ENCODE results near the gene CEBPZOS.
"Not testable (repeated sequence)": the region's sequence is repeated elsewhere in the genome, so short reads cannot be mapped to it uniquely, and the experiment has no call there.

The CEBPZOS gene

GRCh38 chr2:37205689-37206341, 9.5 kb downstream of the CEBPZOS start:
- peak; percentile 74 for DNase-seq (ENCODE audit: low read depth, low spot score)
- TF ChIP-seq YY1 (IDR thresholded peaks at IDR 0.05; ENCODE audit: insufficient read depth, insufficient read length): no peak
- no peak for TF ChIP-seq ZNF274 (IDR thresholded peaks at IDR 0.05; ENCODE audit: low read depth, low read length)
- no peak for TF ChIP-seq SUZ12 (IDR thresholded peaks at IDR 0.05; ENCODE audit: extremely low read depth, insufficient read depth, insufficient read length)
- H3K36me3 ChIP-seq (ENCODE audit: insufficient read depth, insufficient read length, low read length): peaks cover 64% of the 10 kb centered on the region
- no peak overlapping the region for H3K9ac ChIP-seq (ENCODE audit: insufficient read length, low read depth)
- H3K27me3 ChIP-seq (ENCODE audit: insufficient read depth, insufficient read length): no peaks in the 10 kb centered on the region
- H3K4me3 ChIP-seq (ENCODE audit: insufficient read length, low read depth): no peak overlapping the region
- H3K9me3 ChIP-seq (ENCODE audit: insufficient read depth, low read length): peaks cover 66% of the 10 kb centered on the region
- H3K4me1 ChIP-seq (ENCODE audit: insufficient read depth, insufficient read length): no peaks in the 10 kb centered on the region

GRCh38 chr2:37206760-37207159, 10.5 kb downstream of the CEBPZOS start:
- Histone ChIP-seq H3K9me3 (ENCODE audit: insufficient read depth, low read length) (peaks cover 66% of the 10 kb centered on the region), H3K36me3 (ENCODE audit: insufficient read depth, insufficient read length, low read length) (peaks cover 72% of the 10 kb centered on the region)
- not testable (repeated sequence) for H3K4me1 ChIP-seq (ENCODE audit: insufficient read depth, insufficient read length); H3K9ac ChIP-seq (ENCODE audit: insufficient read length, low read depth); H3K4me3 ChIP-seq (ENCODE audit: insufficient read length, low read depth); DNase-seq (ENCODE audit: low read depth, low spot score); H3K27me3 ChIP-seq (ENCODE audit: insufficient read depth, insufficient read length)

DNA sequence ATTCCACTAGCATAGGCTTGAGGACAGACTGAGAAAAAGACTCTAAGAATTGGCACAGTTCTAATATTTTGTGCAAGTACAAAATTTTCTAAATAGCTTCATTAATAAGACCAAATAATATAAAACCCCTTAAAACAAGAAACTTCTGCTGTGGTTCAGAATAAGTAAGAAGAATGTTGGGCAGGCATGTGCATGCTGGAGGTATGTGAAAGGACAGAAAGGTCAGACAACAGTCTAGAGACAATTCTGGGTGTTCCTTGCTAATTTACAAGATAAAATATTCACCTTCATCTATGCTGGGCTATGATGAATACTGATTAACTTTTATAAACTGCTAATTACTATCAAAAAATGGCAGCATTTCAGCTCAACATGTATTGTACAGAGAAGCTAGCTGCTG, 14.9 kb downstream of the CEBPZOS start:
- DNase-seq (ENCODE audit: low read depth, low spot score): no peak
- no peaks in the 10 kb centered on the region for H3K27me3 ChIP-seq (ENCODE audit: insufficient read depth, insufficient read length)
- no peak overlapping the region for H3K4me3 ChIP-seq (ENCODE audit: insufficient read length, low read depth)
- peaks cover 81% of the 10 kb centered on the region for H3K36me3 ChIP-seq (ENCODE audit: insufficient read depth, insufficient read length, low read length)
- no peak overlapping the region for H3K9ac ChIP-seq (ENCODE audit: insufficient read length, low read depth)
- H3K9me3 ChIP-seq (ENCODE audit: insufficient read depth, low read length): peaks cover 36% of the 10 kb centered on the region
- no peaks in the 10 kb centered on the region for H3K4me1 ChIP-seq (ENCODE audit: insufficient read depth, insufficient read length)
- TF ChIP-seq YY1 (IDR thresholded peaks at IDR 0.05; ENCODE audit: insufficient read depth, insufficient read length) (no peak), ZNF274 (IDR thresholded peaks at IDR 0.05; ENCODE audit: low read depth, low read length) (no peak), SUZ12 (IDR thresholded peaks at IDR 0.05; ENCODE audit: extremely low read depth, insufficient read depth, insufficient read length) (no peak)

DNA sequence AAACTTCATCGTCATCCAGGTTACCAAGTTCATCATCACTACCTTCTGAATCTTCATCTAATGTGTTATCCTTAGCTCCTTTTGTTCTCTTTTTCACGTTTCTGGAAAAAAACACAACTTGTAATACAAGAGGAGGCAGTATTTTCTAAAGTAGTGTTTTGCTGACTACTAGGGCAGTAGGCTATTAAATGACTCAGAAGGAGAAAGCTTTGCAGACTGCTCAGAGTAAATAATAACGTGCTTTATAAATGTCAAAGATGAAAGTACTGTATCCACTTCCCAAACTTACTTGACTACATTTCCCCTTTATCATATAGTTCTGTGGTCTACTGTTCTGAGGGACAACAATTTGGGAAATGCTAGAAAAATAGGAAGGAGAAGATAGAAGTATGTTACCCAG, 15.6 kb downstream of the CEBPZOS start:
- no peak for TF ChIP-seq YY1 (IDR thresholded peaks at IDR 0.05; ENCODE audit: insufficient read depth, insufficient read length)
- TF ChIP-seq SUZ12 (IDR thresholded peaks at IDR 0.05; ENCODE audit: extremely low read depth, insufficient read depth, insufficient read length): no peak
- no peak for TF ChIP-seq ZNF274 (IDR thresholded peaks at IDR 0.05; ENCODE audit: low read depth, low read length)
- peaks cover 83% of the 10 kb centered on the region for H3K36me3 ChIP-seq (ENCODE audit: insufficient read depth, insufficient read length, low read length)

GRCh38 chr2:37215250-37215649, 19.0 kb downstream of the CEBPZOS start:
- Histone ChIP-seq H3K4me1 (ENCODE audit: insufficient read depth, insufficient read length) (no peaks in the 10 kb centered on the region), H3K4me3 (ENCODE audit: insufficient read length, low read depth) (no peak overlapping the region), H3K9me3 (ENCODE audit: insufficient read depth, low read length) (no peaks in the 10 kb centered on the region; the same call in 1 of the 2 replicates), H3K27me3 (ENCODE audit: insufficient read depth, insufficient read length) (no peaks in the 10 kb centered on the region), H3K36me3 (ENCODE audit: insufficient read depth, insufficient read length, low read length) (peaks cover 82% of the 10 kb centered on the region), H3K9ac (ENCODE audit: insufficient read length, low read depth) (no peak overlapping the region)
- TF ChIP-seq YY1 (IDR thresholded peaks at IDR 0.05; ENCODE audit: insufficient read depth, insufficient read length) (no peak), ZNF274 (IDR thresholded peaks at IDR 0.05; ENCODE audit: low read depth, low read length) (no peak), SUZ12 (IDR thresholded peaks at IDR 0.05; ENCODE audit: extremely low read depth, insufficient read depth, insufficient read length) (no peak)
- no peak for DNase-seq (ENCODE audit: low read depth, low spot score)

More for the DNA sequence above, 15.6 kb downstream of the CEBPZOS start:
- Histone ChIP-seq H3K27me3 (ENCODE audit: insufficient read depth, insufficient read length) (no peaks in the 10 kb centered on the region), H3K4me1 (ENCODE audit: insufficient read depth, insufficient read length) (no peaks in the 10 kb centered on the region), H3K4me3 (ENCODE audit: insufficient read length, low read depth) (no peak overlapping the region), H3K9ac (ENCODE audit: insufficient read length, low read depth) (no peak overlapping the region), H3K9me3 (ENCODE audit: insufficient read depth, low read length) (peaks cover 29% of the 10 kb centered on the region)
- DNase-seq (ENCODE audit: low read depth, low spot score): no peak

- TF ChIP-seq YY1 (IDR thresholded peaks at IDR 0.05; ENCODE audit: insufficient read depth, insufficient read length) (no peak), ZNF274 (IDR thresholded peaks at IDR 0.05; ENCODE audit: low read depth, low read length) (no peak), SUZ12 (IDR thresholded peaks at IDR 0.05; ENCODE audit: extremely low read depth, insufficient read depth, insufficient read length) (no peak)
- H3K9ac ChIP-seq (ENCODE audit: insufficient read length, low read depth): no peak overlapping the region
- H3K9me3 ChIP-seq (ENCODE audit: insufficient read depth, low read length): no peaks in the 10 kb centered on the region
- H3K4me1 ChIP-seq (ENCODE audit: insufficient read depth, insufficient read length): no peaks in the 10 kb centered on the region
- DNase-seq (ENCODE audit: low read depth, low spot score): no peak
- H3K4me3 ChIP-seq (ENCODE audit: insufficient read length, low read depth): no peak overlapping the region
- H3K27me3 ChIP-seq (ENCODE audit: insufficient read depth, insufficient read length): no peaks in the 10 kb centered on the region
- H3K36me3 ChIP-seq (ENCODE audit: insufficient read depth, insufficient read length, low read length): peaks cover 79% of the 10 kb centered on the region
Measured at GRCh38 chr2:37219046-37219445, 22.8 kb downstream of the CEBPZOS start.

GRCh38 chr2:37223131-37223530, 26.8 kb downstream of the CEBPZOS start:
- Histone ChIP-seq H3K4me1 (ENCODE audit: insufficient read depth, insufficient read length) (no peaks in the 10 kb centered on the region), H3K9ac (ENCODE audit: insufficient read length, low read depth) (no peak overlapping the region), H3K9me3 (ENCODE audit: insufficient read depth, low read length) (no peaks in the 10 kb centered on the region), H3K4me3 (ENCODE audit: insufficient read length, low read depth) (no peak overlapping the region), H3K36me3 (ENCODE audit: insufficient read depth, insufficient read length, low read length) (peaks cover 79% of the 10 kb centered on the region), H3K27me3 (ENCODE audit: insufficient read depth, insufficient read length) (no peaks in the 10 kb centered on the region)
- no peak for DNase-seq (ENCODE audit: low read depth, low spot score)
- TF ChIP-seq ZNF274 (IDR thresholded peaks at IDR 0.05; ENCODE audit: low read depth, low read length): no peak
- no peak for TF ChIP-seq YY1 (IDR thresholded peaks at IDR 0.05; ENCODE audit: insufficient read depth, insufficient read length)
- TF ChIP-seq SUZ12 (IDR thresholded peaks at IDR 0.05; ENCODE audit: extremely low read depth, insufficient read depth, insufficient read length): no peak

All from NT2/D1 (cell line).